KG1 (cell line): Measurements from ENCODE around the gene SUCLG1.
A peak's percentile ranks its signal among the peaks of the same experiment; 100 is the strongest.
"Not testable (repeated sequence)": the region's sequence is repeated elsewhere in the genome, so short reads cannot be mapped to it uniquely, and the experiment has no call there.

Source experiments
- DNase-seq: peaks from one replicate; lab custom pipeline; 2025; lab: John Stamatoyannopoulos, UW

SUCLG1 gene

GRCh38 chr2:84459018-84459943 lies at the start of gene SUCLG1:
SUCLG1 (minus strand) TSS chr2:84459280; CDS start chr2:84459269, 11 bp downstream.
- peak; percentile 77 for DNase-seq

GRCh38 chr2:84498150-84498799 lies 39.2 kb upstream of the SUCLG1 start:
- no peak for DNase-seq

- DNase-seq: no peak
These were observed 38.2 kb upstream of the SUCLG1 start for GRCh38 chr2:84497285-84497684.

GRCh38 chr2:84496386-84496785 lies 37.3 kb upstream of the SUCLG1 start:
- no peak for DNase-seq

- peak; percentile 21 for DNase-seq
These were observed 36.6 kb upstream of the SUCLG1 start for GRCh38 chr2:84495539-84496146.

- no peak for DNase-seq
These were observed 35.0 kb upstream of the SUCLG1 start for GRCh38 chr2:84494070-84494469.

- no peak for DNase-seq
These were observed 34.4 kb upstream of the SUCLG1 start for GRCh38 chr2:84493514-84493913.

- DNase-seq: no peak
These were observed 33.5 kb upstream of the SUCLG1 start for GRCh38 chr2:84492571-84492970.

GRCh38 chr2:84491741-84492140 lies 32.7 kb upstream of the SUCLG1 start:
- DNase-seq: no peak

GRCh38 chr2:84491256-84491655 lies 32.2 kb upstream of the SUCLG1 start:
- DNase-seq: no peak

- no peak for DNase-seq
These were observed 28.4 kb upstream of the SUCLG1 start for GRCh38 chr2:84487298-84487996.

GRCh38 chr2:84486441-84487115 lies 27.5 kb upstream of the SUCLG1 start:
- DNase-seq: no peak

GRCh38 chr2:84483320-84483719 lies 24.2 kb upstream of the SUCLG1 start:
- no peak for DNase-seq

- no peak for DNase-seq
These were observed 23.5 kb upstream of the SUCLG1 start for GRCh38 chr2:84482603-84483002.

GRCh38 chr2:84481702-84482101 lies 22.6 kb upstream of the SUCLG1 start:
- DNase-seq: no peak

GRCh38 chr2:84478867-84479266 lies 19.8 kb upstream of the SUCLG1 start:
- DNase-seq: no peak

GRCh38 chr2:84477886-84478285 lies 18.8 kb upstream of the SUCLG1 start:
- no peak for DNase-seq

GRCh38 chr2:84474176-84474575 lies 15.1 kb upstream of the SUCLG1 start:
- no peak for DNase-seq

GRCh38 chr2:84472856-84473565 lies 13.9 kb upstream of the SUCLG1 start:
- no peak for DNase-seq

GRCh38 chr2:84472423-84472822 lies 13.3 kb upstream of the SUCLG1 start:
- not testable (repeated sequence) for DNase-seq

GRCh38 chr2:84467389-84467788 lies 8.3 kb upstream of the SUCLG1 start:
- no peak for DNase-seq
